ENCODE results near the gene CRTAP. TPM values are rescaled to one million over a fixed set of nuclear protein-coding genes. Genes with fewer than 3 reads are reported as not detected.
A peak's percentile ranks its signal among the peaks of the same experiment; 100 is the strongest.

The CRTAP gene
- total and polyA plus RNA-seq, 2 of the 13 experiments (the other 11 are each of a cell fraction or from before 2014, with no cell fraction given): 54.2 to 119 TPM

GRCh38 chr3:33113772-33114621 lies at the start of gene CRTAP (continued):
- TF ChIP-seq PRDM10 (CRISPR knock-in tag; IDR thresholded peaks at IDR 0.05; ENCODE audit: low read depth) (no peak), GTF2F1 (IDR thresholded peaks at IDR 0.05; ENCODE audit: low read length) (no peak), EZH2 (conservative IDR thresholded peaks at IDR 0.05; ENCODE audit: low read depth, low read length) (no peak), ZNF512B (CRISPR knock-in tag; IDR thresholded peaks at IDR 0.05; ENCODE audit: borderline replicate concordance) (peak; percentile 72; the same call in 1 of the 2 replicates), TCF12 (IDR thresholded peaks at IDR 0.05) (no peak), TCF12 (CRISPR knock-in tag; IDR thresholded peaks at IDR 0.05) (peak; percentile 68; the same call in 1 of the 2 replicates), NR2F6 (IDR thresholded peaks at IDR 0.05) (no peak), NR2F6 (CRISPR knock-in tag; IDR thresholded peaks at IDR 0.05) (no peak), ZNF720 (CRISPR knock-in tag; IDR thresholded peaks at IDR 0.05) (no peak), THRA (CRISPR knock-in tag; IDR thresholded peaks at IDR 0.05; ENCODE audit: borderline replicate concordance) (no peak), ZNF839 (CRISPR knock-in tag; IDR thresholded peaks at IDR 0.05; ENCODE audit: borderline replicate concordance) (peak; percentile 78; the same call in 1 of the 2 replicates), FOXK1 (CRISPR knock-in tag; IDR thresholded peaks at IDR 0.05; ENCODE audit: borderline replicate concordance, low read depth) (no peak), DMTF1 (CRISPR knock-in tag; IDR thresholded peaks at IDR 0.05) (no peak; the same call in 1 of the 2 replicates)

Data from HepG2 (cell line).